Amygdala (tissue), 56 donors: ENCODE data around the gene PMS2.
"Not testable (repeated sequence)": the region's sequence is repeated elsewhere in the genome, so short reads cannot be mapped to it uniquely, and the experiment has no call there.

ENCODE experiments used
- DNase-seq, 56 donors: peaks; one replicate each; lab custom pipeline; 2025; lab: John Stamatoyannopoulos, UW

PMS2 gene

GRCh38 chr7:6020371-6021286 lies 11.8 kb upstream of the PMS2 start:
- no peak for DNase-seq

GRCh38 chr7:6016653-6016966 lies 7.8 kb upstream of the PMS2 start:
- no peak for DNase-seq

DNA sequence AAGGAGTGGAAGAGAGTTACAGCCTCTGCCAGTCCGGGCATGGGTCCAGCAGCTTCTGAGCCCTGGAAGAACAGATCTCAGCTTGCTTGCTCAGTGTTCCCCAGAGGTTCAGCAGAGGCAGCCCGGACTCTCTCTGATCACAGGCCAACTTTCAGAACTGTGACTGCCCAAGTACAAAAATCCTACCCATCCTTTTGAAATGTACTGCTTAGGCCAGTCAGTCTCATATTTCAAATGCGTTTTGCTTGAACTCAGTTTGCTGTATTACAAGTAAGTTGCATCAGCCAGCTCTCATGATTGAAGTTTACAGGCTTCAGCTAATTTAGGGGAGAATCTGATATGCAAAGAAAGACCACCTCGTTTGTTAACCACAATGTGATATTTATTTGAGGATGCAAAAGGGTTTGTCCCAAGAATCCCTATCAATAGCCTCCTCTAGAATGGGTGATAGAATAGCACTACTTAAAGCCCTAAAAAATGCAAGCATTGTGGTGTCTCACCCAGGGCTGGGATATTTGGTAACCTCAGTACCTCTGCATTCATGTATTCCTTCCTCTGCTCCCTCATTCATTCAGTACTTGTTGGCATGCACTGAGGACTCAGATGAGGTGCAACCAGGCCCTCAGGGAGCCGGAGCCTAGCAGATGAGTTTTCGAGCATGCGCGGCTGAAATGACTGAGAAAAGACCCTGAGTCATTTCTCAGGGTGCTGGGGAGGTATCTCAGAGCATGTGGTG lies 7.2 kb upstream of the PMS2 start:
- peak in 19 of 56 donors; percentile 5 to 40 (median 19) for DNase-seq

- no peak for DNase-seq
These were observed 3.7 kb upstream of the PMS2 start for GRCh38 chr7:6012355-6013104.

DNA sequence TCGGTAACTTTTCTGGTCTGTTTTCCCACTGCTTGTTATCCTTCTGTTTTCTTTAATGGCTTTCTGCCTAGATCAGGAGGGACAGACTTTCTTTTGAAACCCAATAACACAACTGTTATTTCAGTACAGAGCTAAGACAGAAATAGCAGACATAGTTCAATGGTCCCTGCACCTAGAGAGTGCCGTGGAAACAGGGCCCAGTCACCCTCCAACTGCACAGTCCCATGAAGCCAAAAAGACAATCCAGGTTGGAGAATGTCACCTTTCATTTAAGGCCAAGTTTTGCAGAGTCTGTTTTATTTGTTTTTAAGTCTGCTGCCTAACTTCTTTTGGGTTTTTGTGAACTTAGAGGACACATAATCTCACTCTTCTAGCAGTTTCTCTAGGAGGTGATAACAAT lies 2.7 kb upstream of the PMS2 start:
- no peak for DNase-seq

DNA sequence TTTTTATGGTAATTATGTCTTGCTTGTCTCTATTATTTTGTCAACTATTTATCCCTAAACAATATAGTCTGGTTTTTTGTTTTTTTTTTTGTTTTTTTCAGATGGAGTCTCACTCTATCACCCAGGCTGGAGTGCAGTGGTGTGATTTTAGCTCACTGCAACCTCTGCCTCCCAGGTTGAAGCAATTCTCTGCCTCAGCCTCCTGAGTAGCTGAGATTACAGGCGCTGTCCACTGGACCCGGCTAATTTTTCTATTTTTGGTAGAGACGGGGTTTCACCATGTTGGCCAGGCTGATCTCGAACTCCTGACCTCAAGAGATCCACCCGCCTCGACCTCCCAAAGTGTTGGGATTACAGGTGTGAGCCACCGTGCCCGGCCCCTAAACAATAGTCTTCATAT lies 1.5 kb upstream of the PMS2 start:
- DNase-seq, result not testable (repeated sequence)

- DNase-seq, result not testable (repeated sequence)
These were observed 836 bp downstream of the PMS2 start for GRCh38 chr7:6007835-6008590.

DNA sequence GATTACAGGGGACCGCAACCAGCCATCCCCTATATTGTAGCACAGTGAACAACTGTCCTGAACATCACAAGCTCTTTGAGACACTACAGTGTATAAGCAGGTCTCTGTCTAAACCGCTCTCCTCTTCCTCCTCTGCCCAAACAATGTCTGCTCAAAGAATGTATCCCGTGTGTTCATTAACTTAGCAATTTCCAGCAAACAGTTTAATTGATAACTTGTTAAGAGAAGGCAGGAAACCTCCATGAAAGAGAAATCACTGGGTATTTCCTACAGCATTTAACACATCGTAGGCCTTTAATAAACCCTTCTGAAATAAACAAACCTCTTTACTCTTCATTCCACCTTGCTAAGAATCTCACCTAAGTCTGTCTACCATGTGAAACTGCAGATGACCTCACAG lies 1.5 kb downstream of the PMS2 start:
- no peak for DNase-seq

- DNase-seq, result peak in 13 of 56 donors; percentile 1 to 61 (median 6)
These were observed 11.5 kb downstream of the PMS2 start for GRCh38 chr7:5997210-5997808.

DNA sequence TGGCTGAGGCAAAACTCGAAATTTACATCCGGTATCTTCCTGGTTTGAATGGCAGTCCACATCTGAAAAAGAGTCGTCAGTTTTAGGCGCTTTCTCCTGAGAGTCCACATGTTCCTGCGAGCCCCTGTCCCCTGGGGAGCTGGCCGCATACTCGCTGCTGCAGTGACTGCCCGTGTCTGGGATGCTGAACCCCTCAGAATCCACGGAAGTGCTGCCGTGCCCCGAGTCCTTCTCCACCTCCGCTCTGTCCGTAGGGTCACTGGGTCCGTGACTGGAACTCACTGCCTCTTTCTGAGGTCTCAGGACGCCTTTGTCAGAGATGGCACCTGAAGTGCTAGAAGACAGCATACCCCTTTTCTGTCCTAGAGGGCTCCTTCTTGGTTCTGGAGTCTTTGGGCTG lies 21.8 kb downstream of the PMS2 start:
- not testable (repeated sequence) for DNase-seq

- not testable (repeated sequence) for DNase-seq
These were observed 29.1 kb downstream of the PMS2 start for GRCh38 chr7:5979680-5980314.

- DNase-seq, result not testable (repeated sequence)
These were observed 35.3 kb downstream of the PMS2 start for GRCh38 chr7:5973580-5973979.

DNA sequence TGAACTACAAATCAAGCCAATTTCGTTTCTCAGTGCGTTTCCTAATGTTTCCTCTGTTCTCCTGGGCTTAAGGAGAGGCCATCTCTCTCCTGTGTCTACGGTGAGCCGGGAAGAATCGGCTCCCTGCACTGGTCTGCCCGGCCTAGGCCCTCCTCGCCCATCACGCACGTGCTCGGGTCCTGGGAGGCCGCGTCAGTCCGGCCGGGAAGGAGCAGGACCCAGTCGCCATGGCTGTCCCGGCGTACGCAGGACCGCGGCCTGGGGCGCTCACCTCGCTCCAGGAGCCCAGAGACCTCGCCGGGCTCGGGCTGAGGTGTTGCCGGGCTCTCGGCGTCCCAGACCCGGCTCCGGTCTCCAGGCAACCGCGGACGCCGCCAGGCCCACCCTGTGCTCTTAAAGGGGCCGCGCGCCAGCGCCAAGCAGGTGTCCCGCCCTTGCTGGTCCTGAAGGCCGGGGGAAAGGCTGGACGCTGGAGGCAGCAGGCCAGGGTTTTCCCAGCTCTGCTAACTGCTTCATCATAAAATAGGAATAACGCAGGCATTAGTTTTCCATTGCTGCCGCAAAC lies 38.4 kb downstream of the PMS2 start, which contains the start of gene RSPH10B:
RSPH10B (minus strand) TSS at position 343 of the 565 bp plus-strand sequence. CDS start 3,573 bp downstream, outside the sequence.
- DNase-seq, result not testable (repeated sequence)

- not testable (repeated sequence) for DNase-seq
These were observed 45.0 kb downstream of the PMS2 start for GRCh38 chr7:5963810-5964209.

- not testable (repeated sequence) for DNase-seq
These were observed 45.6 kb downstream of the PMS2 start for GRCh38 chr7:5963205-5963604.

- DNase-seq, result not testable (repeated sequence)
These were observed 73.9 kb downstream of the PMS2 start for GRCh38 chr7:5934945-5935450.

- DNase-seq, result not testable (repeated sequence)
These were observed 76.8 kb downstream of the PMS2 start for GRCh38 chr7:5931905-5932644.

DNA sequence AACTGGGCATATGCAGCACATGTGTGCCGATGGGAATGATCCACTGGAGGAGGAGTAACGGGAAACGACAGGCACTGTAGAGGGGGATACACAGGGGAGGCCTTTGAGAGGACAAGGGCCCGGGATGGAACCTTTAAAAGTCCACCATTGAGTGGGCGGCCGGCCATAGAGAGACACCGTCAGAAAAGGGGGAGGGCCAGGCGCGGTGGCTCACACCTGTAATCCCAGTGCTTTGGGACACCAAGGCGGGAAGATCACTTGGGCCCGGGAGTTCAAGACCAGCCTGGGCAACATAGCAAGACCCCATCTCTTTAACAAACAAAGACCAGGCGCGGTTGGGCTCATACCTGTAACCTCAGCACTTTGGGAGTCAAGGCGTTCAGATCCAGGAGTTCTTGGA lies 77.6 kb downstream of the PMS2 start:
- not testable (repeated sequence) for DNase-seq
